ENCODE results near the gene SVEP1.
"Not testable (repeated sequence)": the region's sequence is repeated elsewhere in the genome, so short reads cannot be mapped to it uniquely, and the experiment has no call there.

SVEP1 gene

GRCh38 chr9:110391826-110392485 lies 187.6 kb downstream of the SVEP1 start:
- no peaks in the 10 kb centered on the region for H3K36me3 Mint-ChIP-seq (ENCODE audit: insufficient read depth)
- DNase-seq (no peak), ATAC-seq (replicated peaks) (no peak)
- no peaks in the 10 kb centered on the region for H3K9me3 Mint-ChIP-seq
- no peaks in the 10 kb centered on the region for H3K4me1 Mint-ChIP-seq (ENCODE audit: low read depth in 2 of 2)
- no peak overlapping the region for H3K4me3 Mint-ChIP-seq
- H3K27ac Mint-ChIP-seq, result no peak overlapping the region
- no peaks in the 10 kb centered on the region for H3K27me3 Mint-ChIP-seq

- ATAC-seq (replicated peaks), result no peak
- H3K4me1 Mint-ChIP-seq (ENCODE audit: low read depth in 2 of 2), result no peaks in the 10 kb centered on the region
- H3K9me3 Mint-ChIP-seq, result no peaks in the 10 kb centered on the region
- H3K27me3 Mint-ChIP-seq, result no peaks in the 10 kb centered on the region
- no peak overlapping the region for H3K4me3 Mint-ChIP-seq
- no peak for DNase-seq
- H3K27ac Mint-ChIP-seq, result no peak overlapping the region
- H3K36me3 Mint-ChIP-seq (ENCODE audit: insufficient read depth), result no peaks in the 10 kb centered on the region
Observed at GRCh38 chr9:110389148-110389750, 190.3 kb downstream of the SVEP1 start.

GRCh38 chr9:110383491-110383890 lies 196.1 kb downstream of the SVEP1 start:
- ATAC-seq (replicated peaks), result no peak
- Mint-ChIP-seq H3K4me3 (no peak overlapping the region), H3K4me1 (ENCODE audit: low read depth in 2 of 2) (no peaks in the 10 kb centered on the region), H3K27me3 (no peaks in the 10 kb centered on the region), H3K9me3 (no peaks in the 10 kb centered on the region), H3K36me3 (ENCODE audit: insufficient read depth) (no peaks in the 10 kb centered on the region), H3K27ac (no peak overlapping the region)
- DNase-seq, result no peak

GRCh38 chr9:110382731-110383130 lies 196.8 kb downstream of the SVEP1 start:
- H3K27ac Mint-ChIP-seq, result no peak overlapping the region
- no peaks in the 10 kb centered on the region for H3K36me3 Mint-ChIP-seq (ENCODE audit: insufficient read depth)
- ATAC-seq (replicated peaks), result no peak
- no peaks in the 10 kb centered on the region for H3K27me3 Mint-ChIP-seq
- no peak for DNase-seq
- H3K4me1 Mint-ChIP-seq (ENCODE audit: low read depth in 2 of 2), result no peaks in the 10 kb centered on the region
- H3K9me3 Mint-ChIP-seq, result peaks cover 0 to 2% of the 10 kb centered on the region in 2 donors
- no peak overlapping the region for H3K4me3 Mint-ChIP-seq

GRCh38 chr9:110371411-110372007 lies 208.0 kb downstream of the SVEP1 start:
- no peak for ATAC-seq (replicated peaks)
- DNase-seq, result no peak
- Mint-ChIP-seq H3K9me3 (no peaks in the 10 kb centered on the region), H3K36me3 (ENCODE audit: insufficient read depth) (no peaks in the 10 kb centered on the region), H3K4me1 (ENCODE audit: low read depth in 2 of 2) (no peaks in the 10 kb centered on the region), H3K4me3 (no peak overlapping the region), H3K27me3 (no peaks in the 10 kb centered on the region), H3K27ac (no peak overlapping the region)

- no peak overlapping the region for H3K27ac Mint-ChIP-seq
- ATAC-seq (replicated peaks), result no peak
- no peaks in the 10 kb centered on the region for H3K27me3 Mint-ChIP-seq
- H3K4me1 Mint-ChIP-seq (ENCODE audit: low read depth in 2 of 2), result no peaks in the 10 kb centered on the region
- H3K9me3 Mint-ChIP-seq, result no peaks in the 10 kb centered on the region
- DNase-seq, result no peak
- no peaks in the 10 kb centered on the region for H3K36me3 Mint-ChIP-seq (ENCODE audit: insufficient read depth)
- H3K4me3 Mint-ChIP-seq, result no peak overlapping the region
Observed at GRCh38 chr9:110370315-110370714, 209.2 kb downstream of the SVEP1 start.

- Mint-ChIP-seq H3K4me3 (no peak overlapping the region), H3K9me3 (no peaks in the 10 kb centered on the region)
Observed at GRCh38 chr9:110364451-110364850, 215.1 kb downstream of the SVEP1 start.

GRCh38 chr9:110358992-110359391 lies 220.5 kb downstream of the SVEP1 start:
- not testable (repeated sequence) for H3K27ac Mint-ChIP-seq; H3K4me3 Mint-ChIP-seq; H3K4me1 Mint-ChIP-seq (ENCODE audit: low read depth in 2 of 2); H3K27me3 Mint-ChIP-seq; ATAC-seq (replicated peaks); H3K36me3 Mint-ChIP-seq (ENCODE audit: insufficient read depth); H3K9me3 Mint-ChIP-seq; DNase-seq

More at GRCh38 chr9:110364451-110364850, 215.1 kb downstream of the SVEP1 start:
- DNase-seq (no peak), ATAC-seq (replicated peaks) (no peak)
- H3K27ac Mint-ChIP-seq, result no peak overlapping the region
- H3K27me3 Mint-ChIP-seq, result no peaks in the 10 kb centered on the region
- H3K36me3 Mint-ChIP-seq (ENCODE audit: insufficient read depth), result no peaks in the 10 kb centered on the region
- no peaks in the 10 kb centered on the region for H3K4me1 Mint-ChIP-seq (ENCODE audit: low read depth in 2 of 2)

- no peak overlapping the region for H3K4me3 Mint-ChIP-seq
- no peaks in the 10 kb centered on the region for H3K4me1 Mint-ChIP-seq (ENCODE audit: low read depth in 2 of 2)
- no peak overlapping the region for H3K27ac Mint-ChIP-seq
- H3K36me3 Mint-ChIP-seq (ENCODE audit: insufficient read depth), result no peaks in the 10 kb centered on the region
- no peak for ATAC-seq (replicated peaks)
- DNase-seq, result no peak
- H3K27me3 Mint-ChIP-seq, result no peaks in the 10 kb centered on the region
- no peaks in the 10 kb centered on the region for H3K9me3 Mint-ChIP-seq
Observed at GRCh38 chr9:110357505-110357904, 222.0 kb downstream of the SVEP1 start.

- no peaks in the 10 kb centered on the region for H3K27me3 Mint-ChIP-seq
- no peak for ATAC-seq (replicated peaks)
- H3K4me3 Mint-ChIP-seq, result no peak overlapping the region
- no peak overlapping the region for H3K27ac Mint-ChIP-seq
- no peaks in the 10 kb centered on the region for H3K36me3 Mint-ChIP-seq (ENCODE audit: insufficient read depth)
- no peaks in the 10 kb centered on the region for H3K9me3 Mint-ChIP-seq
- H3K4me1 Mint-ChIP-seq (ENCODE audit: low read depth in 2 of 2), result no peaks in the 10 kb centered on the region
- no peak for DNase-seq
Observed at GRCh38 chr9:110356639-110357395, 222.7 kb downstream of the SVEP1 start.

GRCh38 chr9:110355911-110356310 lies 223.6 kb downstream of the SVEP1 start:
- ATAC-seq (replicated peaks), result no peak
- Mint-ChIP-seq H3K27ac (no peak overlapping the region), H3K9me3 (no peaks in the 10 kb centered on the region), H3K27me3 (no peaks in the 10 kb centered on the region), H3K4me1 (ENCODE audit: low read depth in 2 of 2) (no peaks in the 10 kb centered on the region), H3K4me3 (no peak overlapping the region), H3K36me3 (ENCODE audit: insufficient read depth) (no peaks in the 10 kb centered on the region)
- DNase-seq, result no peak

GRCh38 chr9:110351009-110351467 lies 228.5 kb downstream of the SVEP1 start:
- H3K4me1 Mint-ChIP-seq (ENCODE audit: low read depth in 2 of 2), result no peaks in the 10 kb centered on the region
- H3K36me3 Mint-ChIP-seq (ENCODE audit: insufficient read depth), result no peaks in the 10 kb centered on the region
- H3K27me3 Mint-ChIP-seq, result no peaks in the 10 kb centered on the region

GRCh38 chr9:110346325-110346724 lies 233.2 kb downstream of the SVEP1 start:
- no peak for DNase-seq
- H3K27ac Mint-ChIP-seq, result no peak overlapping the region
- H3K36me3 Mint-ChIP-seq (ENCODE audit: insufficient read depth), result no peaks in the 10 kb centered on the region
- H3K4me3 Mint-ChIP-seq, result no peak overlapping the region
- no peaks in the 10 kb centered on the region for H3K27me3 Mint-ChIP-seq
- no peaks in the 10 kb centered on the region for H3K9me3 Mint-ChIP-seq
- ATAC-seq (replicated peaks), result no peak
- H3K4me1 Mint-ChIP-seq (ENCODE audit: low read depth in 2 of 2), result no peaks in the 10 kb centered on the region

More at GRCh38 chr9:110351009-110351467, 228.5 kb downstream of the SVEP1 start:
- no peaks in the 10 kb centered on the region for H3K9me3 Mint-ChIP-seq
- ATAC-seq (replicated peaks), result no peak
- H3K4me3 Mint-ChIP-seq, result no peak overlapping the region
- H3K27ac Mint-ChIP-seq, result no peak overlapping the region
- DNase-seq, result no peak
